GM12872 (cell line): ENCODE results near the gene SCTR.

ENCODE experiments used
- TF ChIP-seq, protein P1 (sequence below): IDR thresholded peaks from 3 replicates; pipeline ENCODE4 v1.5.1; 2011; ENCODE audit warnings: low read depth, mild to moderate bottlenecking, low read length, moderate library complexity; ENCODE audit not compliant: insufficient read depth

Gene SCTR

DNA sequence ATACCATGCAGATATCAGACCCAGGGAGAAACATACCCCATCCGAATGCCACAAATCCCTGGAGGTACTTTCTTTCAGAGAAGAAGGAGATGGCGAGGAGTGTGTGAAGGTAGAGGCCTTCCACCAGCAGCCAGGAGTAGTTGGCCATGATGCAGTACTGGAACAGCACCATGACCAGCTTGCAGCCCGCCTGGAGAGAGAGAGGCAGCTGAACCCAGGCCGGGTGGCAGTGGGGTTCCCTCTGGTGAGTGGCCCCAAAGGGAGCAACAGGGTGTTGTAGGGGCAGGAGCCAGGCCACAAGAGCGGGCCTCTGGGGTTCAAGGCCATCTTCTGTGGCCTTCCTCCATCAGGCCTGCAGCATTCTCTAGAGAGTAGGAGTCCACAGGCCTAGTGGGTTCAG is 62.5 kb downstream of the SCTR start:
- TF ChIP-seq, protein P1, sequence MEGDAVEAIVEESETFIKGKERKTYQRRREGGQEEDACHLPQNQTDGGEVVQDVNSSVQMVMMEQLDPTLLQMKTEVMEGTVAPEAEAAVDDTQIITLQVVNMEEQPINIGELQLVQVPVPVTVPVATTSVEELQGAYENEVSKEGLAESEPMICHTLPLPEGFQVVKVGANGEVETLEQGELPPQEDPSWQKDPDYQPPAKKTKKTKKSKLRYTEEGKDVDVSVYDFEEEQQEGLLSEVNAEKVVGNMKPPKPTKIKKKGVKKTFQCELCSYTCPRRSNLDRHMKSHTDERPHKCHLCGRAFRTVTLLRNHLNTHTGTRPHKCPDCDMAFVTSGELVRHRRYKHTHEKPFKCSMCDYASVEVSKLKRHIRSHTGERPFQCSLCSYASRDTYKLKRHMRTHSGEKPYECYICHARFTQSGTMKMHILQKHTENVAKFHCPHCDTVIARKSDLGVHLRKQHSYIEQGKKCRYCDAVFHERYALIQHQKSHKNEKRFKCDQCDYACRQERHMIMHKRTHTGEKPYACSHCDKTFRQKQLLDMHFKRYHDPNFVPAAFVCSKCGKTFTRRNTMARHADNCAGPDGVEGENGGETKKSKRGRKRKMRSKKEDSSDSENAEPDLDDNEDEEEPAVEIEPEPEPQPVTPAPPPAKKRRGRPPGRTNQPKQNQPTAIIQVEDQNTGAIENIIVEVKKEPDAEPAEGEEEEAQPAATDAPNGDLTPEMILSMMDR: no peak

DNA sequence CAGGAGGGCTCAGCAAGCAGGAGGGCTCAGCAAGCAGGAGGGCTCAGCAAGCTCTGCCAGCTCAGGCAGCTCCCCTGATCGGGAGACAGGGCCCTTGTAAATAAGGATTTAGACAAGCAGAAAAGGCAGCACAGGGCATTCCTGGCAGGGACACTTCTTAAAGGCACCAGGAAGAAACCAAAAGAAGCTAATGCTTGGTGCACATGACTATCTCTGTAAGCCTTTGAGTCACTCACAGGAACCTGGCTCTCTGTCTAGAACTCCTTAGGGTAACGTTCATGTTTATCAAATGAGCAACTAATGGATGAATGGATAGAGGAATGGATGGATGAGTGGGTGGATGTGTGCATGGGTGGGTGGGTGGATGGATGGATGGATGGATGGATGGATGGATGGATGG is 64.2 kb downstream of the SCTR start:
- TF ChIP-seq, protein P1: no peak

DNA sequence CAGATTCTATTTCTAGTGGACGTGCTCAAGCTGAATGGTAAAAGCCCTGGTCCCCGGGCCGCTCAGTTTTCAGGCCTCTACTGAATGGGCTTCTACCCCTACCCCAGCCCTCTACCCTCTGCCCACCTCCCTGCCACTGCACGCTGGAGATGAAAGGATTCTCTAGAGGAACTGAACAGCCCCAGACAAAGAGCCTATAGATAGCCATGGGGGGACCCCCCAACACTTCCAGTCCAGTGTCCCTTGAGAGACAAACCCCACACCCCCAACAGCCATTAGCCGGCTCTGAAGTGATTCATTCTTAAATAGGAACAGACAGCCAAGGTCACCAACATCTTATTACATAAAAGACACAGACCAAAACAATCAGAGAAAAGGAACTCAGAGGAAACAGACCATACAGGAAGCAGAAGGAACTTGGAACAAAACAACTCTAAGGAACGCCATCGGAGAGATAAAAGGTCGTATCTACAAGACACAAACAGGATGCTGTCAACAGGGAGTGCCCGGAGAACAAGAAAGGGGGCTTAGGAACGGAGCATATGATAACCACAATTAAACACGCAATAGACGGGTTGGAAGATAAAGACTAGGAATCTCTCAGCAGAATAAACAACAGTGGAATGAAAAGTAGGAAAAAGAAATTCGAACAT is 69.1 kb downstream of the SCTR start:
- TF ChIP-seq, protein P1: no peak

DNA sequence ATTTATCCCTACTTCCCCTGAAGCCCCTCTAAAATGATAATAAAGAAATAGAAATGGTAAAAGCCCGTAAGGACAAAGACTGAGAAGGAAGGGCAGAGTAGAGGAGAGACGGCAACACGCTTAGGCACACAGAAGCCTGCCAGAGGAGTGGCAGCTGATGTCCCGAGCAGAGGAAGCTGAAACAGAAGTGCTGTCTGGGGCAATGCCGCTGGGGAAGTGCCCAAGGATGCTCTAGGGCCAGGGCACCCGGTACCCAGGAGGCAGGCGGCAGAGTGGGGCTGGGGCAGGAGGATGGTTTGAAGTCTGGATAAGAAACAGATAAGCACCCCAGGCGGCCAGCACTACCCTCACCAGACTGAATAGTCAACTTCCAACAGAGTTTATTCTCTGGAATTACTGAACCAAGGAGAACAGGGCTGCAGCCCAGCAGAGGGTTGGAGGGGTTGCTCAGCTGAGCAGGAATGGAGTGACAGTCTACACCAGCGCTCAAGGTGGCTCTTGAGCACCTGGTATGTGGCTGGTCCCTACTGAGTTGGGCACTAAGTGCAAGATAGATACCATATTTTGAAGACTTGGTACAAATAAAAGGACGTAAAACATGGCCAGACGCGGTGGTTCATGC is 70.2 kb downstream of the SCTR start:
- TF ChIP-seq, protein P1: no peak

DNA sequence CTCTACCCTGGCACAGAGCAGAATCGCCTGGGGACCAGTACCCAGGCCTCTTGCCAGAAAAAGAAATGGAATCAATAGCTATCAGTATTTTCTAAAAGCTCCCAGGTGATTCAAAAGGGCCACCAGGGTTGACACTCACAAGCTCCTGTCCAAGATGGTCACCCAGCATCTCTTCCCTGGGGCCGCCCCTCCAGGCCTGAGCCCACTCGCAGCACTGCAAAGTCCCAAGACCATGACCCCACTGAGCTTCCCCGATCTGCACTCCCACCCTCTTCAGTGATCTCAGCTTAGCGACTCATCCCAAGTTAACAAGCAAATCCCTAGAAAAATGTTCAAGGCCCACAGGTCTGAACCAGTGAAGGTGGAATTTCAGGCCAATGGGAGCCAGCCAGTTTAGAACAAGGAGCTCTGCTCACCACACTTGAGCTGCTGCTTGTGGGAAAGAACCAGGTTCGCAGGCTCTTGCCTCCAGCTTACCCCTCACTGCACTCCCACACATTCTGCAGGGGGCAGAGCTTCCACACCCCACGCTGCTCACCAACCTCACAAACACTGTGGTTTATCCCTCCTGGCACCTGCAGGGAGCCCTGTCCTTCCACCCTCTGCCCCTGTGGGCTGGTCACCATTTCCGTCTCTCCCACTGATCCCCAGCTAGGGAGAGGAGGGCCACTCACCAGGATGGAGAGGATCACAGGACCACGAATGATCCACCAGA is 72.8 kb downstream of the SCTR start:
- TF ChIP-seq, protein P1: no peak

DNA sequence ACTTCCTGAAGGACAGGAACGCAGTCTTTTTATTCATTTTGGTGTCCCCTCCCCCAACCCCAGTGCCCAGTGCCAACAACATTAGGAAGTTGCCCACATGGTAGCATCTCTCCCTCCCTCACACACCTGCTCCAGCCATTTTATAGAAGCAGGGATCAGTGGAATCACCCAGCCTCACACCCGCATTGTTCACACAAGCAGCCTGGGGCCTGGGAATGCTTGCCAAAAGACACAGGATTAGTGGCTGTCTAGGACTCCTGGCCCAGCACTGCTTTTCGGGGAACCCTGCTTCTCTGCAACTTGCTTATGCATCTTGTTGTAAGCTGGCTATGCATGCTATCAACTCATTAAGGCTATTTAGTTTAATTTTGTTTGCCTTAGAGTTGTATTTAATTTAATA is 74.8 kb downstream of the SCTR start:
- TF ChIP-seq, protein P1: no peak

DNA sequence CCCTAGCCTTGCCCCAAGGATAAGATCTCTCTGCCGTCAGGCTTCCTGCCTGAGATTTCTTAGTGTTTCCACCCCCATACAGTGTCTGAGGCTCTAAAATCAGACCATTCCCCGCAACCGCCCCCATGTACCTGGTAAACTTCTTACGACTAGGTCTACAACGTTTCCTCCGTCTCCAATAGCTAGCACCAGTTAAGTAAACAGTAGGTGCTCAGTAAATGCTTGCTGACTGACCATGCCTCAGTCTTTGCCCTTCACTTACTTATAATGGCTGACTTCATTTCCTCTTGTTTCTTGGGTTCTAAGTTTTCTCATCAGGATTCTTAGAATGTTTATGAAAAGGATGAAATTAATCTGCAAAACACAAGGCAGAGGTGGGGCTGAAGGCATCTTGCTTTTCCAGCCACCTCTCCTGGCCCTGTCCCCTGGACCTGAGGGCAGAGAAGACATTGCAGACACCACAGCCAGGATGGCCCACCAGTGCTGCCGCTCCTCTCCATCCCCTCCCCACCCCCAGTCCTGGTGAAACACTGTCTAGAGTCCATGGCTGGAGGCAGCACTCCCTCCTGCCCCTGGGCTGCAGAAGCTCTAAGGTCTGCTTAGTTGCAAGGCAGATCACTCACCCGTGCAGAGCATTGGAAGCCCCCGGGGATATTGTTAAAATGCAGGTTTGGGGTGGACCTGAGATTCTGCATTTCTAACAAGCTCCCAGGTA is 75.7 kb downstream of the SCTR start:
- TF ChIP-seq, protein P1: no peak
